GM12892 (cell line): ENCODE results near the gene USP37.
A peak's percentile ranks its signal among the peaks of the same experiment; 100 is the strongest.

Experiments
- DNase-seq: peaks from one replicate; pipeline ENCODE4 v3.0.0; 2011; ENCODE audit not compliant: insufficient read length
- FAIRE-seq: peaks from 2 replicates; lab custom pipeline; 2011; peaks lifted over from hg19 to GRCh38; lab: Jason Lieb, UNC
- POLR2A ChIP-seq: IDR thresholded peaks from 2 replicates; pipeline ENCODE4 v1.6.1; 2011; ENCODE audit warnings: low read depth, low read length, control low read depth
- POLR2AphosphoS5 ChIP-seq: IDR thresholded peaks from 2 replicates; pipeline ENCODE4 v1.6.1; 2011; ENCODE audit warnings: low read depth, low read length, control low read depth
- TAF1 ChIP-seq: IDR thresholded peaks from 2 replicates; pipeline ENCODE4 v1.6.1; 2011; ENCODE audit warnings: low read depth, mild to moderate bottlenecking, control low read depth, low read length, borderline replicate concordance

USP37 gene

GRCh38 chr2:218465987-218466633 lies 102.0 kb downstream of the USP37 start:
- TF ChIP-seq TAF1 = no peak
- no peak for TF ChIP-seq POLR2A
- TF ChIP-seq POLR2AphosphoS5 = no peak
- FAIRE-seq (peak; percentile 54), DNase-seq (no peak)

- FAIRE-seq (no peak), DNase-seq (no peak)
These were observed 109.6 kb downstream of the USP37 start for GRCh38 chr2:218458598-218458997.

GRCh38 chr2:218456849-218457248 lies 111.3 kb downstream of the USP37 start:
- DNase-seq = no peak
- no peak for FAIRE-seq
- TF ChIP-seq POLR2AphosphoS5 (no peak), POLR2A (no peak), TAF1 (no peak)

More at GRCh38 chr2:218458598-218458997, 109.6 kb downstream of the USP37 start:
- no peak for TF ChIP-seq POLR2A
- no peak for TF ChIP-seq TAF1
- TF ChIP-seq POLR2AphosphoS5 = no peak

GRCh38 chr2:218452079-218452478 lies 116.1 kb downstream of the USP37 start:
- TF ChIP-seq POLR2A (no peak), TAF1 (no peak), POLR2AphosphoS5 (no peak)
- no peak for FAIRE-seq
- DNase-seq = no peak

- FAIRE-seq (no peak), DNase-seq (no peak)
- TF ChIP-seq POLR2A (no peak), TAF1 (no peak), POLR2AphosphoS5 (no peak)
These were observed 119.2 kb downstream of the USP37 start for GRCh38 chr2:218448934-218449333.

- DNase-seq (no peak), FAIRE-seq (no peak)
- TF ChIP-seq POLR2AphosphoS5 (no peak), POLR2A (no peak), TAF1 (no peak)
These were observed 121.1 kb downstream of the USP37 start for GRCh38 chr2:218447072-218447471.

GRCh38 chr2:218446547-218446946 lies 121.6 kb downstream of the USP37 start:
- FAIRE-seq (no peak), DNase-seq (no peak)
- TF ChIP-seq POLR2AphosphoS5 = no peak
- no peak for TF ChIP-seq POLR2A
- no peak for TF ChIP-seq TAF1

GRCh38 chr2:218445602-218446001 lies 122.5 kb downstream of the USP37 start:
- DNase-seq (no peak), FAIRE-seq (no peak)

GRCh38 chr2:218444692-218445357 lies 123.3 kb downstream of the USP37 start:
- no peak for FAIRE-seq
- no peak for DNase-seq
- no peak for TF ChIP-seq POLR2AphosphoS5
- no peak for TF ChIP-seq POLR2A

More at GRCh38 chr2:218445602-218446001, 122.5 kb downstream of the USP37 start:
- no peak for TF ChIP-seq TAF1
- no peak for TF ChIP-seq POLR2AphosphoS5
- no peak for TF ChIP-seq POLR2A

GRCh38 chr2:218438596-218438995 lies 129.6 kb downstream of the USP37 start:
- no peak for FAIRE-seq
- DNase-seq = no peak
- TF ChIP-seq TAF1 = no peak

GRCh38 chr2:218437969-218438368 lies 130.2 kb downstream of the USP37 start:
- no peak for FAIRE-seq
- TF ChIP-seq POLR2AphosphoS5 (no peak), TAF1 (no peak), POLR2A (no peak)
- DNase-seq = no peak

- TF ChIP-seq POLR2A (no peak), POLR2AphosphoS5 (no peak), TAF1 (no peak)
- DNase-seq (no peak), FAIRE-seq (no peak)
These were observed 131.2 kb downstream of the USP37 start for GRCh38 chr2:218436992-218437391.
